Measurements from ENCODE around the gene AGTPBP1.
"Not testable (repeated sequence)": the region's sequence is repeated elsewhere in the genome, so short reads cannot be mapped to it uniquely, and the experiment has no call there.

Gene AGTPBP1

GRCh38 chr9:85615792-85616191, 126.0 kb downstream of the AGTPBP1 start:
- no peak for DNase-seq

DNA sequence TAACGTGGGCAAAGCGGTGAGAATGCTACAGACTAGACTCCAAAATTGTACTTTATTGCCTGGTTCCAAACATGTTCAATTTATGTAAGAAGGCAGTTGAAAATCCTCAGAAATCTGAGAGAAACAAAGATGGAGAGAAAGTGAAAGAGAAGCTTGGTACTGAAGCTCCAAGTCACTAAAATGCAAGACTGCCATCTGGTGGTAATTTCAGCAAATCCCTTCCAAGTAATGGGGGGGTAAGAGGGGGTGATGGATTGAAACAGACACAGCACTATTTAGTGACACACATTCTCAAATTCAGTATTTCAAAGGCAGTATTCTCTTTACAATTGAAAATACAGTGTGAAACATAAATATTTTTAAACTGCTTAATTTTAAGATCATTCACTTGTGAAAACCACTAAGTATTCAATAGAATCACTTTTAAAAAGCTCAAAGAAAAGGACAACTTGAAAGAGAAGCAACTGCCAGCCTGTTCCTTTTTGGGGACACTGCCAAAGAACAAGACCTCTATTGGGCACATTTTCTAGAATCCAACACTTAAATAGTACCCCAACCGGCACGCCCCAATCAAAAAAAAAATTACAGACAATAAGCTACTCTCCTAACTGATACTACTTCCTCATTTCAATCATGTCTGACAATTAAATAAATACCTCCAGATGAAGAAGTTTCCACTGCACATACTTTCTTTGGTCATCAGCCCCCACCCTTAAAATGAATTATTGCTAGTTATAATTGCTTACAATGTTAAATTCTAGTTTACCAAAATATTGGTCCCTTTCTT, 131.5 kb downstream of the AGTPBP1 start:
- no peak for DNase-seq

DNA sequence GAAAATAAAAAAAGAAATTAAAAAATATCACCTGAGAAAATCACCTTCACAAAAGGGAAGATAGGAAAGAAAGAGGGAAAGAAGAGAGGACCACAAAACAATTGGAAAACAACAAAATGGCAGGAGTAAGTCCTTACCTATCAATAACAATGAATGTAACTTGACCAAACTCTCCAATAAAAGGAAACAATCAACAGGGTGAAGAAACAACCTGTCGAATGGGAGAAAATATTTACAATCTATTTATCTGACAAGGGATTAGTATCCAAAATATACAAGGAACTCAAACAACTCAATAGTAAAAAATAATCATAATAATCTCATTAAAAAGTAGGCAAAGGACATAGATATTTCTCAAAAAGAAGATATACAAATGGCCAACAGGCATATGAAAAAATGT, 135.8 kb downstream of the AGTPBP1 start:
- DNase-seq: no peak

GRCh38 chr9:85603936-85604335, 137.8 kb downstream of the AGTPBP1 start:
- DNase-seq: no peak

DNA sequence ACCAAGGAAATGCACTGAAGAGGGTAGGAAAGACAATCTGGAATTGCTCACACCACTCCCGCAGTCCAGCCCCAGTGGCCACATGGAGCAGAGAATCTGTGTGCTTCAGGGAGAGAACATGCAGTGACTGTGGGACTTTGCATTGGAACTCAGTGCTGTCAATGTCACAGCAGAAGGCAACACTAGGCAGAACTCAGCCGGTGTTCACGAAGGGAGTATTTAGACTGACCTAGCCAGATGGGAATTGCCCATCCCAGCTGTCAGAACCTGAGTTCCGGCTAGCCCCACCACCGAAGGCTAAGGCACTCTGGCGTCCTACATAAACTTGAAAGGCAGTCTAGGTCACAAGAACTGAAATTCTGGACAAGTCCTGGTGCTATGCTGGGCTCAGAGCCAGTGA, 139.0 kb downstream of the AGTPBP1 start:
- DNase-seq: no peak

- DNase-seq: no peak
Observed at GRCh38 chr9:85600675-85601263, 141.0 kb downstream of the AGTPBP1 start.

DNA sequence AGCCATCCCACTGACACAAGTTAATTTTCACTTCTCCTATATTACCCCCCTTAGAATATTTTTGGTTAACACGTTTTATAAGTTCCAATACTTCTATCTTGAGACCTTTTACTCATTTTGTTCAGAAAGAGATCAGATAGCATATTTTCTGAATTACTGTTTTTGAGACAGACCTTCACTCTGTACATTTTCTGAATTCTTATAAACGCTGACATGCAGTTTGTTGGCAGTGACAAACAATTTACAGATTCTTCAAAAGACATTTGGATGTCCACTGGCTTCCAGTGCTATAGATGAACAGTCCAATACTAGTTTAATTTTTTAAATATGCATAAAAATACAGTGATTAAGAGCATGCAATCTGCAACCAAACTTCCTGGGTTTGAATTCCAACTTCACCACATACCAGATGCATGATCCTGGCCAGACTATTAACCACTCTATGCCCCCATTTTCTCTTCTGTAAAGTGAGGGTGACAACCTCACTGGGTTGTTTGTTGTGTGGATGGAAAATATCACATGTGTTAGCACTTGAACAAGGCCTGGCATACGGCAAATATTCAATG, 142.1 kb downstream of the AGTPBP1 start:
- no peak for DNase-seq

GRCh38 chr9:85594316-85594715, 147.4 kb downstream of the AGTPBP1 start:
- DNase-seq: no peak

GRCh38 chr9:85586684-85587083, 155.1 kb downstream of the AGTPBP1 start:
- DNase-seq: no peak

DNA sequence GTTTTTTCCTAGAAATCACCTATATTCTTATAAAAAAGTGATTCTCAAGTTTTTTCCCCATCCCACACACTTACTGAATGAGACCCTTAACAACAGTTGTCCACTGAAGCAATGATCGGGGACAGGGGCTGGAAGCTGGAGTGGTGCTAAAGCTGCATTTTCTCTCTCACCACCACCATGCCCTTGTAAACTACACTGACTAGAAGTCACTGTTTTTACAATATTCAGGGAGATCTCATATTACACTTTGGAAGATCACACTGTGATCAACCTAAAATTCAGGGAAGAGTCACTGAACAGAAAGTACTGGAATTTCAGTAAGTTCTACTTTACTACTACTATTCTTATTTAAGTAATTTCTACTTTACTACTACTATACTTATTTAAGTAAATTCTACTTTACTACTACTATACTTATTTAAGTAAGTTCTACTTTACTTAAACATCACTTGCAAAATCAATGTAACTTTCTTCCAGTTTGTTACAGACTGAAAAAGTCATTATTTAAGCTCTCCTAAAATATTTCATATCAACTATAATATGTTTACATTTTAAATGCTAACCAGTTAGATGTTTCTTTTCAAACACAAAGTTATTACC, 164.3 kb downstream of the AGTPBP1 start:
- no peak for DNase-seq

DNA sequence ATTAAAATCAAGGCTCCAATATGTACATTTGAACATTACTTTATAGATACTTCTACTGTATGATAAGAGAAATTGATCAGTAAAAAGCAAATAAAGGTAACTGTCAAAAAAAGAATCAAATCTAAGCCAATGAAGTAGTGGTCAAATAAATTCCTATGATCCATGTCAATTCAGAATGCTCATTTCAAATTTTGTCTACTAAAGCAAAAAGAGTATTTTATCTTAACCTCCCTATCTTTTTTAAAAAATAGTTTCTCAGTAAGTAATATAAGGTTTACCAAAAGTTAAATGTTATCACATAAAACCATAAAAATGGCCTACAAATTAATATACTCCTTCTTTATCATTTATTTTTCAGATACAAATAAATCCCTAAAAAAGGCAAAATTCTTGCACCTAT, 165.9 kb downstream of the AGTPBP1 start:
- DNase-seq: no peak

DNA sequence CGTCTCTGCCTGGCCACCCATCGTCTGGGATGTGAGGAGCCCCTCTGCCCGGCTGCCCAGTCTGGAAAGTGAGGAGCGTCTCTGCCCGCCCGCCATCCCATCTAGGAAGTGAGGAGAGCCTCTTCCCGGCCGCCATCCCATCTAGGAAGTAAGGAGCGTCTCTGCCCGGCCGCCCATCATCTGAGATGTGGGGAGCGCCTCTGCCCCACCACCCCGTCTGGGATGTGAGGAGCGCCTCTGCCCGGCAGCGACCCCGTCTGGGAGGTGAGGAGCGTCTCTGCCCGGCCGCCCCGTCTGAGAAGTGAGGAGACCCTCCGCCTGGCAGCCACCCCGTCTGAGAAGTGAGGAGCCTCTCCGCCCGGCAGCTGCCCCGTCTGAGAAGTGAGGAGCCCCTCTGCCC, 168.2 kb downstream of the AGTPBP1 start:
- DNase-seq: not testable (repeated sequence)

DNA sequence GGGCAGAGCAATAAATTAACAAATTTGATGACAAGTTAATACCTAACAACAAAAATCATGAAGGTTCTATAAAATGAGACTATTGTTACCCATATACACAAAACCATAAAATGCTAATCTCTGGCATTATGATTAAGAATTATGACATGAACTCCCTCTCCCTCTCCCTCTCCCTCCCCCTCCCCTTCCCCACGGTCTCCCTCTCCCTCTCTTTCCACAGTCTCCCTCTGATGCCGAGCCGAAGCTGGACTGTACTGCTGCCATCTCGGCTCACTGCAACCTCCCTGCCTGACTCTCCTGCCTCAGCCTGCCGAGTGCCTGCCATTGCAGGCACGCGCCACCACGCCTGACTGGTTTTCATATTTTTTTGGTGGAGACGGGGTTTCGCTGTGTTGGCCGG, 168.8 kb downstream of the AGTPBP1 start:
- DNase-seq: not testable (repeated sequence)

DNA sequence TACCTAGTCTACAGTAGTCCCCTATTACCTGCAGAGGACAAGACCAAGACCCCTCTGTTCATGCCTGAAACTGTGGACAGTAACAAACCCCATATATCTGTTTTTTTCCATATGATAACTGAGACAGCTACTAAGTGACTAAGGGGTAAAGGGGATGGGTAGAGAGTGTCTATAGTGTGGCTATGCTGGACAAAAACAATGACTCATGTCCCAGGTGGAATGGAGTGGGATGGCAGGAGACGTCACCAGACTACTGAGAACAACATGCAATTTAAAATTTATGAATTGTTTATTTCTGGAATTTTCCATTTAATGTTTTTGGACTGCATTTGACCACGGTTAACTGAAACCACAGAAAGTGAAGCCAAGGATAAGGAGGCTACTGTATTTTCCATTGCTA, 171.8 kb downstream of the AGTPBP1 start:
- no peak for DNase-seq

GRCh38 chr9:85559526-85559925, 182.2 kb downstream of the AGTPBP1 start:
- DNase-seq: no peak

- DNase-seq: no peak
Observed at GRCh38 chr9:85554349-85554748, 187.4 kb downstream of the AGTPBP1 start.

GRCh38 chr9:85553475-85553874, 188.3 kb downstream of the AGTPBP1 start:
- DNase-seq: no peak

GRCh38 chr9:85547599-85547998, 194.2 kb downstream of the AGTPBP1 start:
- no peak for DNase-seq

DNA sequence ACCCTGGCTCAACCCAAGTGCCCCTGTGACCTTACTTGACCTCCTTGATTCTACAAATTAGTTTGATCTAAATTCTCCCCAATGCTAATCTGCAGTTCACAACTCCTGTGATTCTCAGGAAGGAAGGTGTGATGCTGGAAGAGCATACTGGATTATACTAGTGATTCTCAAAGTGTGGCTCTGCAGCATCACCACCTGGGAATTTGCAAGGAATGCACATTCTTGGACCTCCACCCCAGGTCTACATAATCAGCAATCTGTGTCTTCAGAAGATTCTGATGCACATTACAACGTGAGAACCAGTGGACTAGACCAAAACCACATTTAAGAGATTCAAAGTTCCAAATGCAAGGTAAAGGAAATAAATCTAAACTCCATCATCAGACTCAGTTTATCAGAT, 198.6 kb downstream of the AGTPBP1 start:
- no peak for DNase-seq

- DNase-seq: no peak
Observed at GRCh38 chr9:85541876-85542275, 199.9 kb downstream of the AGTPBP1 start.

GRCh38 chr9:85536514-85536913, 205.2 kb downstream of the AGTPBP1 start:
- no peak for DNase-seq

DNA sequence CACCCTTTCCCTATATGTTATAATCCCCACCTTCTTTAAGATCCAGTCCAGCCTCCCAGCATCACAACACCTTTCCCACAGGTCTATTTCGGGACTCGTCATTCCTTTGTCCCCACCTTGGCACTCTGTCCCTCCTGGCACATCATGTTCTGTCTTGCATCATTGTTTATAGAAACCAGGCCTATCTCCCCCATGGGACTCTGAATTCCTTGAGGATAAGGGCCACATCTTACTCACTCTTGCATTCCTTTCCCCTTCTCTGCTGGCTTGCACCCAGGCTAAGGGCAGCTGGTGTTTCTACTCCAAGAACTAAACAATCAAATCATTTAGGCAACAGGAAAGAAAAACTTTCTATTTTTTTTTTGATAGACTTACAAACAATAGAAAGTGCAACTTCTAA, 205.7 kb downstream of the AGTPBP1 start:
- DNase-seq: no peak

DNA sequence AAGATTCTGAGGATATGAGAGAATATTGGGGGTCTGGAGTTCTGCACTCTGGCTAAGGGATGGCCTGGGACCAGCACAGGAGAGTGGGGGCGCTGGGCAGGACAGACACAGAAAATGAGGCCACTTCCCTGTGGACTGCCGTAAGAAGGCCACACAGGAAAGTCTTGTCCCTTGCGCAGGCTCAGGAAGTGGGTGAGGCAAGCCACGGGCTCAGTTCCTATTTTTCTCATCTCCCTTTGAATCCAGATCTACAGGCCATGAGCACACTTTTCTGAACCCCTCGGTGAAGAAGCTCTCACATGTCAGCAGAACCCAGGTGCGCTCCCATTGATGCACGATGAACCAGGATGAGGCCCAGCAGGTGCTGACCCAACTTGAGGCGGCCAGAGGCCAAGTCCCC, 207.4 kb downstream of the AGTPBP1 start:
- no peak for DNase-seq

GRCh38 chr9:85533538-85533937, 208.2 kb downstream of the AGTPBP1 start:
- DNase-seq: no peak
